Epithelial cell of proximal tubule (primary cell): Measurements from ENCODE around the gene SARM1. TPM values are rescaled to one million over a fixed set of nuclear protein-coding genes. Genes with fewer than 3 reads are reported as not detected.

ENCODE experiments used
- DNase-seq: peaks from one replicate; pipeline ENCODE4 v3.0.0-alpha.2; 2011; ENCODE audit warnings: low read depth
- H3K4me3 ChIP-seq: 2 replicates; pipeline ENCODE4 v1.5.1; 2011; ENCODE audit warnings: low read depth, mild to moderate bottlenecking, low read length
- CTCF ChIP-seq: conservative IDR thresholded peaks from 2 replicates; pipeline ENCODE4 v1.5.1; 2012; ENCODE audit warnings: low read depth, mild to moderate bottlenecking, low read length
- total RNA-seq: library from RNA; depleted of rRNA; stranded (reverse); fragments of >200 nt; gene quantifications from 2 replicates; pipeline ENCODE4 v1.2.3, GENCODE V29; 2015

The SARM1 gene
- total RNA-seq, 1 donor from 2014 or later = 0.81 TPM

GRCh38 chr17:28446716-28447395 lies 75.4 kb downstream of the SARM1 start:
- no peak for TF ChIP-seq CTCF
- no peak for DNase-seq
- H3K4me3 ChIP-seq = no peak overlapping the region

- H3K4me3 ChIP-seq = no peak overlapping the region
- no peak for DNase-seq
- no peak for TF ChIP-seq CTCF
These were observed 75.9 kb downstream of the SARM1 start for GRCh38 chr17:28447396-28447760.

GRCh38 chr17:28449859-28450258 lies 78.4 kb downstream of the SARM1 start:
- TF ChIP-seq CTCF = no peak
- no peak overlapping the region for H3K4me3 ChIP-seq
- no peak for DNase-seq

Other genes starting within 250 kb of the SARM1 start
- 28.5 and 69.8 TPM in 2 replicates for gene TMEM97, start 52.5 kb upstream of the SARM1 start, total RNA-seq
- gene IFT20, start 36.2 kb upstream of the SARM1 start, total RNA-seq = 30.2 and 32.9 TPM in 2 replicates
- 69.3 and 72.4 TPM in 2 replicates for gene TNFAIP1, start 35.9 kb upstream of the SARM1 start, total RNA-seq
- gene POLDIP2, start 14.2 kb upstream of the SARM1 start, total RNA-seq = 96.4 and 131 TPM in 2 replicates
- gene SEBOX, start 6.5 kb upstream of the SARM1 start, total RNA-seq = not detected in 2 replicates
- gene VTN, start 1.4 kb upstream of the SARM1 start, total RNA-seq = not detected in 2 replicates
- 2.8 and 4.7 TPM in 2 replicates for gene SLC46A1, start 34.5 kb downstream of the SARM1 start, total RNA-seq
- not detected in 2 replicates for gene SLC13A2, start 102.0 kb downstream of the SARM1 start, total RNA-seq
- not detected in 2 replicates for gene FOXN1, start 134.7 kb downstream of the SARM1 start, total RNA-seq
- gene UNC119, start 180.9 kb downstream of the SARM1 start, total RNA-seq = 28.7 and 29.2 TPM in 2 replicates
- gene PIGS, start 199.8 kb downstream of the SARM1 start, total RNA-seq = 47.2 and 55.6 TPM in 2 replicates
- 25.4 and 100.0 TPM in 2 replicates for gene ALDOC, start 205.2 kb downstream of the SARM1 start, total RNA-seq
- 99.2 and 104 TPM in 2 replicates for gene SPAG5, start 227.3 kb downstream of the SARM1 start, total RNA-seq
- 3.0 and 4.3 TPM in 2 replicates for gene RSKR, start 242.5 kb downstream of the SARM1 start, total RNA-seq